ENCODE results near the gene ADGRB3. TPM values are rescaled to one million over a fixed set of nuclear protein-coding genes. Genes with fewer than 3 reads are reported as not detected.

Gene ADGRB3
- total RNA-seq, 1 experiment from 2014 or later = 0.11 TPM

DNA sequence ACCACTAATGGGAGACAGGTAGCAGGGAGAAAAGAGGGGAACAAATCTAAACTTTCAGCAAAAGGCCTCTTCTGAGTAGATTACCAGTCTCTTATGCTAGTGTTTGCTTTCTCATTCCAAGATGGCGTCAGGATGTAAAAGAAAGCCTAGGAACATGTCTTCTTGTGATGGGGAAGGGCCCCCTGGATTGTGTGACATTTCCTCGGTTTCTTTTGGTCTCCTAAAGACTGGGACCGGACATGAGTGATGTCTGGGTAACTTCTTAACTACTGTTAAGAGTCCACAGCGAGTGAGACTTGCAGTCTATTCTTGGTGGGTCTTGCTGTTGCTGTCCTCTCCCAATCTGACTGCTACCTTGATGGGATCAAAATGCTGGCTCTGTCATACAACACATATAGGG is 60.3 kb downstream of the ADGRB3 start:
- TF ChIP-seq, protein P1, sequence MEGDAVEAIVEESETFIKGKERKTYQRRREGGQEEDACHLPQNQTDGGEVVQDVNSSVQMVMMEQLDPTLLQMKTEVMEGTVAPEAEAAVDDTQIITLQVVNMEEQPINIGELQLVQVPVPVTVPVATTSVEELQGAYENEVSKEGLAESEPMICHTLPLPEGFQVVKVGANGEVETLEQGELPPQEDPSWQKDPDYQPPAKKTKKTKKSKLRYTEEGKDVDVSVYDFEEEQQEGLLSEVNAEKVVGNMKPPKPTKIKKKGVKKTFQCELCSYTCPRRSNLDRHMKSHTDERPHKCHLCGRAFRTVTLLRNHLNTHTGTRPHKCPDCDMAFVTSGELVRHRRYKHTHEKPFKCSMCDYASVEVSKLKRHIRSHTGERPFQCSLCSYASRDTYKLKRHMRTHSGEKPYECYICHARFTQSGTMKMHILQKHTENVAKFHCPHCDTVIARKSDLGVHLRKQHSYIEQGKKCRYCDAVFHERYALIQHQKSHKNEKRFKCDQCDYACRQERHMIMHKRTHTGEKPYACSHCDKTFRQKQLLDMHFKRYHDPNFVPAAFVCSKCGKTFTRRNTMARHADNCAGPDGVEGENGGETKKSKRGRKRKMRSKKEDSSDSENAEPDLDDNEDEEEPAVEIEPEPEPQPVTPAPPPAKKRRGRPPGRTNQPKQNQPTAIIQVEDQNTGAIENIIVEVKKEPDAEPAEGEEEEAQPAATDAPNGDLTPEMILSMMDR (conservative IDR thresholded peaks at IDR 0.05; ENCODE audit: low read depth, low read length) = no peak
- TF ChIP-seq EZH2 (IDR thresholded peaks at IDR 0.05; ENCODE audit: low read length, unreplicated experiment) (no peak), EZH2phosphoT487 (IDR thresholded peaks at IDR 0.05; ENCODE audit: borderline replicate concordance, low read length) (no peak)
- ATAC-seq (no peak), DNase-seq (no peak)
- ChIA-PET CTCF (no interaction called here), POLR2A (ENCODE audit: unreplicated experiment) (no interaction called here)
- no TSS peak for BruUV-seq (replicated peaks)
- no peak overlapping the region for H3K9ac ChIP-seq (ENCODE audit: low read length)
- no peak overlapping the region for H2AFZ ChIP-seq (ENCODE audit: low read length)
- no peaks in the 10 kb centered on the region for H3K4me1 ChIP-seq (ENCODE audit: insufficient read depth, low read length)
- no peak overlapping the region for H3K4me3 ChIP-seq (ENCODE audit: low read length)
- no peaks in the 10 kb centered on the region for H3K79me2 ChIP-seq (ENCODE audit: low read length)
- no peaks in the 10 kb centered on the region for H3K9me3 ChIP-seq (ENCODE audit: low read length)
- H3K9me2 ChIP-seq (replicated peaks; ENCODE audit: low read length) = no peaks in the 10 kb centered on the region
- H3F3A ChIP-seq (ENCODE audit: low read length, unreplicated experiment) = no peaks in the 10 kb centered on the region
- no peaks in the 10 kb centered on the region for H3K27me3 ChIP-seq (ENCODE audit: low read length)
- no peak overlapping the region for H3K4me2 ChIP-seq (ENCODE audit: low read length)
- H3K27ac ChIP-seq (ENCODE audit: low read length) = no peak overlapping the region
- H4K20me1 ChIP-seq (ENCODE audit: low read length) = no peaks in the 10 kb centered on the region
- no peaks in the 10 kb centered on the region for H3K36me3 ChIP-seq (ENCODE audit: low read depth, low read length)
- intact Hi-C loops (cut with micrococcal nuclease) = no loop called here

DNA sequence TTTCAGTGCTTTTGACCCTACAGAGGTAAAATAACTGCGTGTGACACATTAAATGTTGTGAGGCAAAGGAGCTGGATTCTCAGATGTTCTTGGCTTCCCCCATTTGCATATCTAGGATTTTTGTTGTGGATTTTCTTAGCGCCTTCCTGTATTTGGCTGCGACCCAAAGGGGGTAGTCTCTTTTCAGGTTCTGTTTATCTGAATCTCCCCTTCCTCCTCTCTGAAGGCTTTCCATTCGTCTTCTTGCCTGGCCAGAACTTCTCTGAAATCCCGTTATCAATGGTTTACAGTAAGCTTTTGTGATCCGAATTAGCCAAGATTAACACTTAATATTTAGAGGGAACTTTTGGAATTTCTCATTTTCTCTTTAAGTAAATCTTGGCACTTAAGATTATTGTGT is 60.8 kb downstream of the ADGRB3 start:
- Histone ChIP-seq H3K79me2 (ENCODE audit: low read length) (no peaks in the 10 kb centered on the region), H3K4me1 (ENCODE audit: insufficient read depth, low read length) (no peaks in the 10 kb centered on the region), H3K9me2 (replicated peaks; ENCODE audit: low read length) (no peaks in the 10 kb centered on the region), H3K9ac (ENCODE audit: low read length) (no peak overlapping the region), H3K9me3 (ENCODE audit: low read length) (no peaks in the 10 kb centered on the region), H3K27me3 (ENCODE audit: low read length) (no peaks in the 10 kb centered on the region), H3K27ac (ENCODE audit: low read length) (no peak overlapping the region), H4K20me1 (ENCODE audit: low read length) (no peaks in the 10 kb centered on the region), H3K4me2 (ENCODE audit: low read length) (no peak overlapping the region), H2AFZ (ENCODE audit: low read length) (no peak overlapping the region), H3K4me3 (ENCODE audit: low read length) (no peak overlapping the region), H3F3A (ENCODE audit: low read length, unreplicated experiment) (no peaks in the 10 kb centered on the region), H3K36me3 (ENCODE audit: low read depth, low read length) (no peaks in the 10 kb centered on the region)
- ATAC-seq (no peak), DNase-seq (no peak)
- intact Hi-C loops (cut with micrococcal nuclease) = no loop called here
- TF ChIP-seq EZH2 (IDR thresholded peaks at IDR 0.05; ENCODE audit: low read length, unreplicated experiment) (no peak), EZH2phosphoT487 (IDR thresholded peaks at IDR 0.05; ENCODE audit: borderline replicate concordance, low read length) (no peak)
- TF ChIP-seq, protein P1 (conservative IDR thresholded peaks at IDR 0.05; ENCODE audit: low read depth, low read length) = no peak
- ChIA-PET POLR2A (ENCODE audit: unreplicated experiment) (no interaction called here), CTCF (no interaction called here)
- BruUV-seq (replicated peaks) = no TSS peak

DNA sequence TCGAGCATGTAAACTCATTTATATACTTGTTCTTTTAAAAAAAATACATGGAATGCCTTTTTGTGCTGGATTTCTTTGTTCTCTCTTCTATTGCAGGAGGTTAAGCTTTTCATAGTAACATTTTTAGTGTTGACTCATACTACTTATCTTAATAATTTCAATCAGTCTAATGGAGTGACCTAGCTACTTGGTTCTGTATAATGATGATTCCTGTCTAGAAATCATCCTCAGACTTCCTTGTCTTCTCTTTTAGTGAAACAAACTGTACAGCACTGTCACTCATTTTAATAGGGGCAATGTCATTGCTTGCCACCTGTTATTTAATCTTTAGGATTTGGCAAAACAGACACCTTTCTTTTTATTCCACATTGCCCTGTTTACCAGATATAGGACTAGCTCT is 62.3 kb downstream of the ADGRB3 start:
- intact Hi-C loops (cut with micrococcal nuclease) = no loop called here
- H3K9ac ChIP-seq (ENCODE audit: low read length) = no peak overlapping the region
- BruUV-seq (replicated peaks) = no TSS peak
- no peaks in the 10 kb centered on the region for H4K20me1 ChIP-seq (ENCODE audit: low read length)
- H3K79me2 ChIP-seq (ENCODE audit: low read length) = no peaks in the 10 kb centered on the region
- no peaks in the 10 kb centered on the region for H3F3A ChIP-seq (ENCODE audit: low read length, unreplicated experiment)
- no peak overlapping the region for H3K4me3 ChIP-seq (ENCODE audit: low read length)
- TF ChIP-seq EZH2 (IDR thresholded peaks at IDR 0.05; ENCODE audit: low read length, unreplicated experiment) (no peak), EZH2phosphoT487 (IDR thresholded peaks at IDR 0.05; ENCODE audit: borderline replicate concordance, low read length) (no peak)
- TF ChIP-seq, protein P1 (conservative IDR thresholded peaks at IDR 0.05; ENCODE audit: low read depth, low read length) = no peak
- H3K4me1 ChIP-seq (ENCODE audit: insufficient read depth, low read length) = no peaks in the 10 kb centered on the region
- H3K27me3 ChIP-seq (ENCODE audit: low read length) = no peaks in the 10 kb centered on the region
- H3K27ac ChIP-seq (ENCODE audit: low read length) = no peak overlapping the region
- POLR2A ChIA-PET (ENCODE audit: unreplicated experiment) = no interaction called here
- CTCF ChIA-PET = no interaction called here
- H3K4me2 ChIP-seq (ENCODE audit: low read length) = no peak overlapping the region
- H2AFZ ChIP-seq (ENCODE audit: low read length) = no peak overlapping the region
- DNase-seq = no peak
- H3K36me3 ChIP-seq (ENCODE audit: low read depth, low read length) = no peaks in the 10 kb centered on the region
- no peaks in the 10 kb centered on the region for H3K9me3 ChIP-seq (ENCODE audit: low read length)
- ATAC-seq = no peak
- H3K9me2 ChIP-seq (replicated peaks; ENCODE audit: low read length) = no peaks in the 10 kb centered on the region
